ENCODE measurements around the gene RHBDF1.
"Not testable (repeated sequence)": the region's sequence is repeated elsewhere in the genome, so short reads cannot be mapped to it uniquely, and the experiment has no call there.

RHBDF1 gene

GRCh38 chr16:35678-36305, 36.6 kb downstream of the RHBDF1 start:
- DNase-seq = no peak

DNA sequence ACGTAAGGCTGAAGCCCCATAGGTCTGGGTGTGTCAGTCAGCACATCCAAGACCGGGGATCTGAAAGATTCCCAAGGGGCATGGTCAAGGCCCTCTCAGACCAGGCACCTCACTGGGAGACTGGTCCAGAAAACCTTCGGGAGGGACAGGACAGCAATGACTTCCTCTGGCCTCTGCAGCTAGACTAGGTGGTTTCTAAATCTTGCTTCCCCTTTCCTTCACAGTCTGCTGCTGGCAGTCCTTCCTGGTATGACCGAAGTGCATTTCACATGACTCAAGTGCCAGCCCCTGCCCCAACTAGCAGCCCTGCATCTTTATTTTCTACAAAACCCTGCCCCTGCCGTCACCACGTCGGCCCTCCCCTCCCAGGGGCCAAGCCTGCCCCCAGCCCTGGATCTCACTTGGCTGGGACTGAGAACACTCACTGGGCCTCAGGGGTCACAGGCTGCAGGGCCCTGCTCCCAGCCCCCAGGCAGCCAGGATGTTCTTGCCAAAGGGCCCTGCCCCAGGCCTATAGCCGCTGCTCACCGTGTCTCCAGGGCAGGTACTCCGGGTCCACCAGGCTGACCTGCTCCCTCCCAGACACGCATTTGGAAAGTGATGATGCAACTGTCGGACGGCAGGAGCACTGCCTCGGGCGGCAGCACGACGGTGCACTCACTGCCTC, 37.3 kb downstream of the RHBDF1 start:
- peak; percentile 81 to 84 for DNase-seq

DNA sequence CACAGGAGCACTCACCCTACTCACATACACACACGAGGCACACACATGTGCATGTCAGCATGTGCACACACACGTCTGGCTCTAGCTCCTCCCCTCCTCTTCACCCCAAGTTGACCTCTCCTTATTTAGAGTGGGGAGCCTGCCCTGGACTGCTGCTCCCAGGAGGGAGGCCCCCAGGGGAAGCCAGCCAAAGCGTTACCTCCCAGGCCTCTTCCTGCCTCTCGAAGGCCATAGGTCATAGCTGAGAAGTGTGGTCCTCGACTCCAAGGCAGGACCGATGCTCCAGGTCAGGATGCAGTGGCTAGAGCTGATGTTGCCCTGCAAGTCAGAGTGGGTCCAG, 37.8 kb downstream of the RHBDF1 start:
- DNase-seq = no peak

- DNase-seq = no peak
Observed at GRCh38 chr16:33877-34647, 38.4 kb downstream of the RHBDF1 start.

DNA sequence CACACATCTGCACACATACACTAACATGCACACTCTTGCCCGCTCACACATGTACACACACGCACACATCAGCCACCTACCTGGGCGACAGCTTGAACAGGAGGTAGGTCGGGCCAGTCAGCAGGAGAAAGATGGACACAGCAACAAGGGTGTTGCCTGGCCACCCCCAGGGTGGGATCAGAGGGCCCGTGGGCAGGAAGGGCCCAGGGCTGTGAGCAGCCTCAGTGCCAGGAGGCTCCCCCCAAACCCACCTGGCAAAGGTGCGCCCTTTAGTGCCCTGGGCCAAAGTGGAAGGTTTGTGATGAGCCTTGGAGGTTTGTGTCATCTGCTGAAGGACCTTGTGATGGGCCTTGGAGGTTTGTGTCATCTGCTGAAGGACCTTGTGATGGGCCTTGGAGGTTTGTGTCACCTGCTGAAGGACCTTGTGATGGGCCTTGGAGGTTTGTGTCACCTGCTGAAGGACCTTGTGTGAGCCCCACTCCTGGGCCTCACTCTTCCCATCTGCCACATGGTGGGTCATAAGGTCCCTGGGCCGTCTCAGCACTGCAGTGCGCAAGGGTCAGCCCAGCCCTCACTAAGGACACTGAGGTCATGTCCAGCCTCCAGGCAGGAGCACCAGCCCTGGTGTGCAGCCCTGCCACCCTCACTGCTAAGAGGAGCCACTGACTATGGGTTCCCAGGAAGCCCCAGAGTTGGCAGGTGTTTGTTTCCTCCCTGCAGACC, 39.1 kb downstream of the RHBDF1 start:
- DNase-seq = not testable (repeated sequence)

DNA sequence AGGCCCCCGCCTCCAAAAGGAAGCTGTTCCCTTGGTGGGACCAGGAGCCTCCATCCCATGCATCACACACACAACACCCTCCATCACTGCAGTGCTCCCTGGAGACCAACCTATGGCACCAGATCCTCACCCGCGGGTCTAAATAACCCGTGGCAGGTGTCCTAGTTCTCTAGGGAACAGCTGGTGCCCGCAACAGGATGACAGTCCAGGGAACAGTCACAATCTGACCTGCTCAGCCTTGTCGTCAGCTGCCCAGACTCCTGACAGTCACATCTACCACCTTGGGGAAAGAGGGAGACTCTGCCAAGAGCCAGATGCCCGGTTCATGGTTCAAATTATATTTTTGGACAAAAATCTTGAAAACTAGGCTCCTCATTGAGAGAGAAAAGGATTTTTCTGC, 41.8 kb downstream of the RHBDF1 start:
- DNase-seq = not testable (repeated sequence)

GRCh38 chr16:25926-26348, 46.5 kb downstream of the RHBDF1 start:
- DNase-seq = not testable (repeated sequence)

GRCh38 chr16:24151-24550, 48.3 kb downstream of the RHBDF1 start:
- not testable (repeated sequence) for DNase-seq

GRCh38 chr16:20886-21285, 51.5 kb downstream of the RHBDF1 start:
- DNase-seq = not testable (repeated sequence)

GRCh38 chr16:17062-17765, 55.2 kb downstream of the RHBDF1 start:
- not testable (repeated sequence) for DNase-seq

DNA sequence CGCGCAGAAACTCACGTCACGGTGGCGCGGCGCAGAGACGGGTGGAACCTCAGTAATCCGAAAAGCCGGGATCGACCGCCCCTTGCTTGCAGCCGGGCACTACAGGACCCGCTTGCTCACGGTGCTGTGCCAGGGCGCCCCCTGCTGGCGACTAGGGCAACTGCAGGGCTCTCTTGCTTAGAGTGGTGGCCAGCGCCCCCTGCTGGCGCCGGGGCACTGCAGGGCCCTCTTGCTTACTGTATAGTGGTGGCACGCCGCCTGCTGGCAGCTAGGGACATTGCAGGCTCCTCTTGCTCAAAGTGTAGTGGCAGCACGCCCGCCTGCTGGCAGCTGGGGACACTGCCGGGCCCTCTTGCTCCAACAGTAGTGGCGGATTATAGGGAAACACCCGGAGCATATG, 61.7 kb downstream of the RHBDF1 start:
- peak; percentile 55 to 56 for DNase-seq

GRCh38 chr16:9903-10665, 62.3 kb downstream of the RHBDF1 start:
- DNase-seq = no peak
